Hepatocyte (in vitro differentiated cells): ENCODE results near the gene FARSA. TPM values are rescaled to one million over a fixed set of nuclear protein-coding genes. Genes with fewer than 3 reads are reported as not detected.
A peak's percentile ranks its signal among the peaks of the same experiment; 100 is the strongest.
"Not testable (repeated sequence)": the region's sequence is repeated elsewhere in the genome, so short reads cannot be mapped to it uniquely, and the experiment has no call there.

Experiments
- DNase-seq: peaks from one replicate; pipeline ENCODE4 v3.0.0-alpha.2; 2016; ENCODE audit warnings: low spot score
- H2AFZ ChIP-seq: fragments of 200-600 bp; sonication (generic); 2 replicates; pipeline ENCODE4 v1.6.0; 2016; ENCODE audit warnings: antibody characterized with exemption, mild to moderate bottlenecking
- H3K27ac ChIP-seq: fragments of 200-600 bp; sonication (generic); 2 replicates; pipeline ENCODE4 v1.5.1; 2016; ENCODE audit warnings: mild to moderate bottlenecking
- H3K27me3 ChIP-seq: fragments of 200-600 bp; sonication (generic); 2 replicates; pipeline ENCODE4 v1.6.1; 2016
- H3K36me3 ChIP-seq: fragments of 200-600 bp; sonication (generic); replicated peaks from 2 replicates; pipeline ENCODE4 v1.5.1; 2016; ENCODE audit warnings: low read depth; ENCODE audit not compliant: insufficient read depth
- H3K4me1 ChIP-seq: fragments of 200-600 bp; sonication (generic); 2 replicates; pipeline ENCODE4 v1.5.1; 2016; ENCODE audit warnings: mild to moderate bottlenecking, moderate library complexity; ENCODE audit not compliant: insufficient read depth
- H3K4me2 ChIP-seq: fragments of 200-600 bp; sonication (generic); 2 replicates; pipeline ENCODE4 v1.6.0; 2016
- H3K4me3 ChIP-seq: fragments of 200-600 bp; sonication (generic); 2 replicates; pipeline ENCODE4 v1.5.1; 2016; ENCODE audit warnings: mild to moderate bottlenecking
- H3K79me2 ChIP-seq: fragments of 200-600 bp; sonication (generic); 2 replicates; pipeline ENCODE4 v1.6.0; 2017; ENCODE audit warnings: mild to moderate bottlenecking
- H3K9me2 ChIP-seq: fragments of 200-600 bp; sonication (generic); replicated peaks from 2 replicates; pipeline ENCODE4 v1.6.0; 2017; ENCODE audit warnings: mild to moderate bottlenecking; ENCODE audit not compliant: insufficient read depth
- H3K9me3 ChIP-seq: fragments of 200-600 bp; sonication (generic); 2 replicates; pipeline ENCODE4 v1.5.1; 2016; ENCODE audit warnings: low read depth, mild to moderate bottlenecking
- H4K20me1 ChIP-seq: fragments of 200-600 bp; sonication (generic); 2 replicates; pipeline ENCODE4 v1.6.0; 2016; ENCODE audit warnings: mild to moderate bottlenecking; ENCODE audit not compliant: insufficient read depth, poor library complexity, severe bottlenecking
- EZH2 ChIP-seq: fragments of 200-600 bp; sonication (generic); IDR thresholded peaks from 2 replicates; pipeline ENCODE4 v1.6.1; 2016; ENCODE audit warnings: antibody characterized with exemption, mild to moderate bottlenecking, borderline replicate concordance
- EZH2phosphoT487 ChIP-seq: fragments of 200-600 bp; sonication (generic); IDR thresholded peaks from one replicate; pipeline ENCODE4 v1.6.1; 2018; ENCODE audit warnings: antibody characterized with exemption, mild to moderate bottlenecking, low read depth, moderate library complexity; ENCODE audit not compliant: unreplicated experiment, severe bottlenecking
- WGBS: methylation state at CpG from one replicate; pipeline ENCODE4 v1.1.6; 2016; ENCODE audit warnings: low lambda C conversion rate; ENCODE audit errors: missing lambda C conversion rate; 5-methylcytosine and 5-hydroxymethylcytosine counted together
- polyA plus RNA-seq: library from polyadenylated mRNA; unstranded; fragments of >200 nt; fragmentation: Nextera tagmentation; extraction: Ambion mirVana; gene quantifications from 2 replicates; pipeline ENCODE4 v1.2.1, GENCODE V29; 2016
- total RNA-seq: library from RNA; depleted of rRNA; stranded (reverse); fragments of >200 nt; gene quantifications from 2 replicates; pipeline ENCODE4 v1.2.3, GENCODE V29; 2014
- TF ChIP-seq, protein P1 (sequence below): fragments of 200-600 bp; sonication (generic); IDR thresholded peaks from 2 replicates; pipeline ENCODE4 v1.5.1; 2016; ENCODE audit warnings: antibody characterized with exemption, mild to moderate bottlenecking; ENCODE audit not compliant: poor library complexity

Gene FARSA
- total and polyA plus RNA-seq, 2 experiments from 2014 or later = 45.6 to 86.5 TPM

DNA sequence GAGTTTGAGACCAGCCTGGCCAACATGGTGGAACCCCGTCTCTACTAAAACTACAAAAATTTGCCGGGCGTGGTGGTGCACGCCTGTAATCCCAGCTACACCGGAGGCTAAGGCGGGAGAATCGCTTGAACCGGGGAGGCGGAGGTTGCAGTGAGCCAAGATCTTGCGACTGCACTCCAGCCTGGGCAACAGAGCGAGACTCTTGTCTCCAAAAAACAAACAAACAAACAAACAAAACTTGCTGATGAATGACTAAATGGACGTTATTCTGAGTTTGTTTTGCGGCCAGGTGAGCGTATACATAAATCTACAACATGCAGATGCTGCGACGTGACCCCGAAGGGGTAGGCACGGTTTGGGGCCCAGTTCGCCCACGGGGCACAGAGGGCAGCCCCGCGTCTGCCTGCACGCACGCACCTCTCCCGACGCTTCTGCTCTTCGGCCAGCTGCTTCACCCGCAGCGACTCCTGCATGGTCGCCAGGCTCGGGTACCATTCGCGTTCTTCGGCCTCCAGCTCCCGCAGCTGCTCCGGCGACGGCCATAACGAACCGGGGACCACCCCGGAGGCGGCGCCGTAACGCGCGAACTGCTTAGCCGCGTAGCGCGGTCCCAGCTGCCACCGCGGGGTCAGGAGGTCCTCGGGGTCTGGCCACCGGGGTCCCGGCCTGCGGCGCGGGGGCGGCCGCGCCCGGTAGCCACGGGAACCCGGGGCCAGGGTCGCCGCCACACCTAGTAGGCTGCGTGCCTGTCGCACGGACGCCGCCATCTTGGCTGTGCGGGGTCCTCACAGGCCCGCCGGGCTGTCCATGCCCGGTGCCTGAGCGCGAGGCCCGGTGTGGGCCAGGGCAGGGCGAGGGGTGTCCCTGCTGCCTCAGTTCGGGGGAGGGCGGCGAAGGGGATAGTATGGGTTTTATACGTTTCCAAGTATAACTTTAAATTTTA lies 23.2 kb upstream of the FARSA start, which contains the start of gene GADD45GIP1:
TSS of gene GADD45GIP1 (minus strand) at position 778 of the 943 bp plus-strand sequence. CDS start at position 767, 11 bp downstream.
- Histone ChIP-seq H3K27me3 (no peaks in the 10 kb centered on the region), H3K9me2 (no peaks in the 10 kb centered on the region), H3K9me3 (no peaks in the 10 kb centered on the region), H3K79me2 (peaks cover 35% of the 10 kb centered on the region), H3K27ac (peak within 1 kb of the TSS; percentile 90), H2AFZ (peak within 1 kb of the TSS; percentile 88), H3K4me3 (peak within 1 kb of the TSS; percentile 89), H3K4me2 (peak within 1 kb of the TSS; percentile 92), H4K20me1 (peaks cover 2% of the 10 kb centered on the region), H3K4me1 (peaks cover 28% of the 10 kb centered on the region), H3K36me3 (no peaks in the 10 kb centered on the region)
- DNase-seq = peak; percentile 86
- TF ChIP-seq, protein P1, sequence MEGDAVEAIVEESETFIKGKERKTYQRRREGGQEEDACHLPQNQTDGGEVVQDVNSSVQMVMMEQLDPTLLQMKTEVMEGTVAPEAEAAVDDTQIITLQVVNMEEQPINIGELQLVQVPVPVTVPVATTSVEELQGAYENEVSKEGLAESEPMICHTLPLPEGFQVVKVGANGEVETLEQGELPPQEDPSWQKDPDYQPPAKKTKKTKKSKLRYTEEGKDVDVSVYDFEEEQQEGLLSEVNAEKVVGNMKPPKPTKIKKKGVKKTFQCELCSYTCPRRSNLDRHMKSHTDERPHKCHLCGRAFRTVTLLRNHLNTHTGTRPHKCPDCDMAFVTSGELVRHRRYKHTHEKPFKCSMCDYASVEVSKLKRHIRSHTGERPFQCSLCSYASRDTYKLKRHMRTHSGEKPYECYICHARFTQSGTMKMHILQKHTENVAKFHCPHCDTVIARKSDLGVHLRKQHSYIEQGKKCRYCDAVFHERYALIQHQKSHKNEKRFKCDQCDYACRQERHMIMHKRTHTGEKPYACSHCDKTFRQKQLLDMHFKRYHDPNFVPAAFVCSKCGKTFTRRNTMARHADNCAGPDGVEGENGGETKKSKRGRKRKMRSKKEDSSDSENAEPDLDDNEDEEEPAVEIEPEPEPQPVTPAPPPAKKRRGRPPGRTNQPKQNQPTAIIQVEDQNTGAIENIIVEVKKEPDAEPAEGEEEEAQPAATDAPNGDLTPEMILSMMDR = no peak
- TF ChIP-seq EZH2phosphoT487 = no peak
- 5% methylated on average over 71 of the region's 84 CpGs for WGBS

DNA sequence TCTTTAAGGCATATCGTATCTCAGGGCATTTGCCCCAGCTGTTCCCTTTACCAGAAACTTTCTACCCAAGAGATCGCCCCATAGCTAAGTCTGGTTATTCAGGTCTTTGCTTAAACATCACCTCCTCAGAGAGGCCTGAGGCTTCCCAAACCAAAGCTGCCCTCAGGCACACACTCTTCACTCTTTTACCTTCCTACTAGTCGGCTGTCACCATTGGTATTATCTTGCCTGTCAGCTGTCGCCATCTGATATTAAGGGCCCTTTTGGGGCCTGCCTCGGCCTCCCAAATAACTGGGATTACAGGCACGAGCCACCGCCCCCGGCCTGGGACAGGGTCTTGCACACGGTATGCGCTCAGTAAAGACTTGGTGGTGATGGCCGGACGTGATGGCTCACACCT lies 22.5 kb upstream of the FARSA start:
- Histone ChIP-seq H3K4me1 (peaks cover 28% of the 10 kb centered on the region), H4K20me1 (peaks cover 2% of the 10 kb centered on the region), H3K4me3 (peak overlapping the region; percentile 89), H3K4me2 (peak overlapping the region; percentile 92), H3K9me2 (no peaks in the 10 kb centered on the region), H3K79me2 (peaks cover 35% of the 10 kb centered on the region), H3K27ac (peak overlapping the region; percentile 90), H3K36me3 (no peaks in the 10 kb centered on the region), H2AFZ (no peak overlapping the region), H3K27me3 (no peaks in the 10 kb centered on the region), H3K9me3 (no peaks in the 10 kb centered on the region)
- no peak for DNase-seq
- WGBS = 67% methylated on average over 12 of the region's 12 CpGs
- TF ChIP-seq EZH2 (no peak), EZH2phosphoT487 (no peak)
- TF ChIP-seq, protein P1 = no peak

DNA sequence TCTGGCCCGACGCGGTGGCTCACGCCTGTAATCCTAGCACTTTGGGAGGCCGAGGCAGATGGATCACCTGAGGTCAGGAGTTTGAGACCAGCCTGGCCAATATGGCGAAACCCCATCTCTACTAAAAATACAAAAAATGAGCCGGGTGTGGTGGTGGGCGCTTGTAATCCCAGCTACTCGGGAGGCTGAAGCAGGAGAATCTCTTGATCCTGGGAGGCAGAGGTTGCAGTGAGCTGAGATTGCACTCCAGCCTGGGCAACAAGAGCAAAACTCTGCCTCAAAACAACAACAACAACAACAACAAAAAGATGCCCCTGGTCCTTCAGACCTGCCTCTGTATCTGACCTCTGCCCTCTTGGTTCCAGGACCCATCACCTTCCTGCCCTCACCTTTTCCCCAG lies 22.1 kb upstream of the FARSA start:
- Histone ChIP-seq H3K4me1 (peaks cover 28% of the 10 kb centered on the region), H3K27ac (peak overlapping the region; percentile 90), H3K79me2 (peaks cover 39% of the 10 kb centered on the region), H3K4me2 (peak overlapping the region; percentile 92)
- H3K36me3 ChIP-seq, H3K27me3 ChIP-seq, H3K9me3 ChIP-seq, H3K9me2 ChIP-seq, H3K4me3 ChIP-seq, H2AFZ ChIP-seq, H4K20me1 ChIP-seq, DNase-seq: not testable (repeated sequence)
- WGBS = 91% methylated on average over 9 of the region's 9 CpGs

DNA sequence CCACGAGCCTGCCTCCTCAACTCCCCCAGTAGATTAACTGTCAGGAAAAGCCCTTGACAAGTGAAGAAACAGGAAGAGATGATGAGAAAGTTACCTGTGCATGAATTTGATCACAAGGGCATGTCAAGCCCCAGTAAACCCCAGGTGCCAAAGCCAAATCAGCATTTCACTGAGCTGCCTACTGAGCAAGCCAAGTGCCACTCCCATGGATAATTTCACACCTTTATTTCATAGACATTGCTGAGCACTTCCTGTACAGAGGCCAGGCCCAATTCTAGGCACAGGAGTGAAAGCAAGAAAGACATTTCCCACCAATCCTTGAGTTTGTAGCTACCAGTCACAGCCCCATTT lies 21.1 kb upstream of the FARSA start:
- Histone ChIP-seq H4K20me1 (peaks cover 2% of the 10 kb centered on the region), H3K4me2 (no peak overlapping the region), H3K36me3 (no peaks in the 10 kb centered on the region), H3K9me2 (no peaks in the 10 kb centered on the region), H2AFZ (no peak overlapping the region), H3K27me3 (no peaks in the 10 kb centered on the region), H3K4me1 (peaks cover 28% of the 10 kb centered on the region), H3K79me2 (peaks cover 39% of the 10 kb centered on the region), H3K9me3 (no peaks in the 10 kb centered on the region), H3K27ac (peak overlapping the region; percentile 23), H3K4me3 (no peak overlapping the region)
- WGBS = 100% methylated on average over 1 of the region's 1 CpG
- TF ChIP-seq, protein P1 = no peak
- TF ChIP-seq EZH2 = no peak
- TF ChIP-seq EZH2phosphoT487 = no peak
- DNase-seq = no peak
